BJ (cell line): ENCODE results near the gene DRD4. TPM values are rescaled to one million over a fixed set of nuclear protein-coding genes. Genes with fewer than 3 reads are reported as not detected.

Source experiments
- CTCF ChIA-PET: fragments of 350-600 bp; formaldehyde crosslinking; extraction: SDS; loops from one replicate; lab custom pipeline; 2021; ENCODE audit warnings: antibody characterized with exemption, inconsistent platforms; lab: Yijun Ruan, JAX
- POLR2A ChIA-PET: fragments of 300-600 bp; sonication (Branson Sonifier 250); formaldehyde crosslinking; extraction: SDS; loops from one replicate; lab custom pipeline; 2021; ENCODE audit warnings: antibody characterized with exemption; lab: Charles Lee
- DNase-seq: peaks from one replicate; pipeline ENCODE4 v3.0.0-alpha.2; 2011; ENCODE audit warnings: low read depth
- H3K27me3 ChIP-seq: 2 replicates; pipeline ENCODE4 v1.6.0; 2011; ENCODE audit warnings: low read length; ENCODE audit not compliant: control insufficient read depth, insufficient read depth
- H3K36me3 ChIP-seq: 2 replicates; pipeline ENCODE4 v1.5.1; 2011; ENCODE audit warnings: low read length; ENCODE audit not compliant: control insufficient read depth, insufficient read depth
- H3K4me3 ChIP-seq: 2 replicates; pipeline ENCODE4 v1.5.1; 2011; ENCODE audit warnings: low read depth, mild to moderate bottlenecking, control low read depth, low read length
- CTCF ChIP-seq: IDR thresholded peaks from 2 replicates; pipeline ENCODE4 v1.5.1; 2011; ENCODE audit warnings: low read depth, mild to moderate bottlenecking, control low read depth, inconsistent platforms, low read length, moderate library complexity; ENCODE audit not compliant: insufficient read depth
- polyA plus RNA-seq: library from polyadenylated mRNA; depleted of rRNA; stranded (reverse); fragments of >200 nt; gene quantifications from 2 replicates; pipeline ENCODE4 v1.2.3, GENCODE V29; 2011

DRD4 gene
- polyA plus RNA-seq, 1 experiment, result not detected

GRCh38 chr11:640021-640706 lies 3.1 kb downstream of the DRD4 start:
- no peak overlapping the region for H3K4me3 ChIP-seq
- H3K36me3 ChIP-seq, result peaks cover 7% of the 10 kb centered on the region
- peaks cover 3% of the 10 kb centered on the region; the same call in 1 of the 2 replicates for H3K27me3 ChIP-seq
- no peak for DNase-seq
- POLR2A ChIA-PET, result no interaction called here
- TF ChIP-seq CTCF, result no peak
- CTCF ChIA-PET, result interaction anchor here (1.0 kb wide), 1 partner anchor 87 kb away, joined by 3 read pairs; no protein-coding TSS in a partner anchor

GRCh38 chr11:641806-642370 lies 4.8 kb downstream of the DRD4 start:
- no peak for DNase-seq
- ChIA-PET CTCF (interaction anchor here (0.6 kb wide), 1 partner anchor 26 kb away, joined by 3 read pairs; no protein-coding TSS in a partner anchor), POLR2A (no interaction called here)
- Histone ChIP-seq H3K4me3 (no peak overlapping the region), H3K36me3 (peaks cover 9% of the 10 kb centered on the region), H3K27me3 (peaks cover 3% of the 10 kb centered on the region; the same call in 1 of the 2 replicates)
- TF ChIP-seq CTCF, result no peak

- DNase-seq, result no peak
- Histone ChIP-seq H3K4me3 (no peak overlapping the region), H3K27me3 (no peaks in the 10 kb centered on the region), H3K36me3 (peaks cover 8% of the 10 kb centered on the region)
- ChIA-PET CTCF (interaction anchor here (0.7 to 1.3 kb wide), 2 partner anchors 15 to 121 kb away, joined by 3 read pairs; no protein-coding TSS in a partner anchor), POLR2A (no interaction called here)
- TF ChIP-seq CTCF, result no peak
Measured at GRCh38 chr11:643366-643765, 6.3 kb downstream of the DRD4 start.

GRCh38 chr11:643849-644738 lies 7.0 kb downstream of the DRD4 start:
- no peak for TF ChIP-seq CTCF
- CTCF ChIA-PET, result interaction anchor here (0.7 to 1.3 kb wide), 3 partner anchors 14 to 120 kb away, joined by 3 to 4 read pairs (median 3); no protein-coding TSS in a partner anchor
- Histone ChIP-seq H3K27me3 (no peaks in the 10 kb centered on the region), H3K36me3 (peaks cover 8% of the 10 kb centered on the region), H3K4me3 (no peak overlapping the region)
- DNase-seq, result no peak
- POLR2A ChIA-PET, result no interaction called here
